HPDE6-E6E7 (cell line): ENCODE measurements around the gene CDK3.

Experiments used
- DNase-seq: peaks from one replicate; pipeline ENCODE4 v3.0.0; 2011; ENCODE audit warnings: missing footprints; ENCODE audit errors: extremely low spot score

The CDK3 gene

GRCh38 chr17:76014100-76014924, 13.7 kb downstream of the CDK3 start:
- peak; percentile 58 for DNase-seq

GRCh38 chr17:76014925-76015261, 14.2 kb downstream of the CDK3 start:
- no peak for DNase-seq

- no peak for DNase-seq
Observed at GRCh38 chr17:76017481-76018339, 17.1 kb downstream of the CDK3 start.

GRCh38 chr17:76018340-76018680, 17.7 kb downstream of the CDK3 start:
- DNase-seq: no peak

- no peak for DNase-seq
Observed at GRCh38 chr17:76018801-76019200, 18.1 kb downstream of the CDK3 start.

GRCh38 chr17:76019833-76020467, 19.3 kb downstream of the CDK3 start:
- no peak for DNase-seq

GRCh38 chr17:76022285-76022684, 21.6 kb downstream of the CDK3 start:
- no peak for DNase-seq

- no peak for DNase-seq
Observed at GRCh38 chr17:76022973-76023899, 22.6 kb downstream of the CDK3 start.

- no peak for DNase-seq
Observed at GRCh38 chr17:76023900-76024237, 23.2 kb downstream of the CDK3 start.

GRCh38 chr17:76024353-76024752, 23.7 kb downstream of the CDK3 start:
- no peak for DNase-seq

GRCh38 chr17:76025294-76025693, 24.6 kb downstream of the CDK3 start:
- no peak for DNase-seq

GRCh38 chr17:76026714-76027158, 26.1 kb downstream of the CDK3 start:
- no peak for DNase-seq

- DNase-seq: peak; percentile 79
Observed at GRCh38 chr17:76027159-76027839, 26.6 kb downstream of the CDK3 start, which contains the start of gene EVPL. TSS of gene EVPL (minus strand) at chr17:76027306. CDS start at chr17:76027198, 108 bp downstream.

GRCh38 chr17:76032073-76032779, 31.6 kb downstream of the CDK3 start:
- DNase-seq: no peak

GRCh38 chr17:76032780-76033108, 32.1 kb downstream of the CDK3 start:
- DNase-seq: no peak

GRCh38 chr17:76033139-76033538, 32.5 kb downstream of the CDK3 start:
- no peak for DNase-seq

GRCh38 chr17:76034428-76035350, 34.0 kb downstream of the CDK3 start:
- DNase-seq: no peak

GRCh38 chr17:76036497-76037261, 36.0 kb downstream of the CDK3 start:
- DNase-seq: no peak
